ES-I3 (cell line): ENCODE measurements around the gene NUDCD2.

Source experiments
- H3K36me3 ChIP-seq: 2 replicates; pipeline ENCODE4 v1.6.1; 2013; ENCODE audit warnings: mild to moderate bottlenecking, low read length, control low read depth, moderate library complexity; ENCODE audit not compliant: insufficient read depth
- H3K4me1 ChIP-seq: 2 replicates; pipeline ENCODE4 v1.6.1; 2013; ENCODE audit warnings: mild to moderate bottlenecking, control low read depth, low read length; ENCODE audit not compliant: insufficient read depth
- H3K9ac ChIP-seq: 2 replicates; pipeline ENCODE4 v1.6.1; 2013; ENCODE audit warnings: low read depth, mild to moderate bottlenecking, low read length, moderate library complexity
- H3K9me3 ChIP-seq: 2 replicates; pipeline ENCODE4 v1.6.1; 2013; ENCODE audit warnings: mild to moderate bottlenecking, low read length, moderate library complexity; ENCODE audit not compliant: control insufficient read depth, insufficient read depth

The NUDCD2 gene

DNA sequence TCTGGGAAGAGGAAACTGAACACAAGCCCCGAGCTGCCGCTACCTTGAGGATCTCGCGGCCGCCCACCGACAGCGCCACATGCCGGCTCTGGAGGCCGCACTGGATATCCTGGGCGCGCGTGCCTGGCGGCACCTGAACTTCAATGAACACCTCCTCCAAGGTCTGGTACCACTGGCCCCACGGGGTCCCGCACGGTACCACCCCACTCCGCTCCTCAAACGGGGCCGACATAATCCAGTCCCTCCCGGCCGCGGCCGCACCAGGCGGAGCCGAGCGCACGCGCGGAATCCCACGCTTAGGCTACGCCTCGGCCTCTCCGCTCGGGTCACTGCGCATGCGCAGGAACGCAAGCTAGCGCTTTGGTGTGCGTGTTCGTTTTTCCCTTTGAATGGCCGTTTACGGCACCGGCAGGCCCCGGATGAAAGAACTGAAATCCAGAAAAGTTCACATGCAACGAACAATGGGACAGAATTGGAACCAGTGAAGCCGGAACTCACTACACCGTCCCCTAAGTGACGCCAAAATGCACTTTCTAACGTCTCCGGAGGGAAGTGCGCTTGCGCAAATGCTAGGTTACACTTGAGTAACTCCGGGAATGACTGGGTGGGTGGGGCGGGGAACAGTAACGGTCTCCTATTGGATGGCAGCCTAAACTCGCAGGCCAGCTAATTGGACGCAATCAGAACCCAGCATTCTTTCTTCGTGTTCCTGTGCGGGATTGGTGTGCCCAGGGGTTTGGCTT is at the start of gene NUDCD2:
Gene NUDCD2 (minus strand): TSS at position 284 of the 743 bp plus-strand sequence. CDS start 52 bp downstream, at position 232.
- no peaks in the 10 kb centered on the region for H3K9me3 ChIP-seq
- peaks cover 5% of the 10 kb centered on the region for H3K4me1 ChIP-seq
- peaks cover 2% of the 10 kb centered on the region for H3K36me3 ChIP-seq
- H3K9ac ChIP-seq, result peak within 1 kb of the TSS; percentile 84

GRCh38 chr5:163509291-163509951 is 49.5 kb upstream of the NUDCD2 start:
- no peaks in the 10 kb centered on the region for H3K9me3 ChIP-seq
- peaks cover 21% of the 10 kb centered on the region for H3K36me3 ChIP-seq
- peaks cover 10% of the 10 kb centered on the region for H3K4me1 ChIP-seq
- peak overlapping the region; percentile 10 for H3K9ac ChIP-seq

DNA sequence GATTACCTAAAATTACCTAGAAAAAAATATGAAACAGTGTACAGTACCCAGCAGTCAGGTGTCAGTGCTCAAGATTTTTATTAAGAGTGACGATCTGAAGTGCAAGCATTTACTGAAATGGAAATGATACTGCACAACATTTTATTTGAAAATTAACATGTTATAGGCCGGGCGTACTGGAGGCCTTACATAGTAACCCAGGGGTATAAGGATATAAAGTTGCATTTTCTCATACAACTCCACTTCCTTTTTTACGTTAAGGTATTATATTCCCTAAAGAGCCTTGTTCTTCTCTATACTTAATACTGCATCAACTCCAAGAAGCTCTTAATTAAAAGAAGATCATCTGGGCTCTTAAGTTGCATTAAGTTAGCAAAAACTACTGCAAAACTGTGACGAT is 48.9 kb upstream of the NUDCD2 start:
- H3K4me1 ChIP-seq, result peaks cover 10% of the 10 kb centered on the region
- peak overlapping the region; percentile 10 for H3K9ac ChIP-seq
- H3K36me3 ChIP-seq, result peaks cover 20% of the 10 kb centered on the region

GRCh38 chr5:163506726-163507125 is 46.8 kb upstream of the NUDCD2 start:
- H3K9me3 ChIP-seq, result no peaks in the 10 kb centered on the region
- H3K9ac ChIP-seq, result peak overlapping the region; percentile 89; the same call in 1 of the 2 replicates
- peaks cover 1% of the 10 kb centered on the region; the same call in 1 of the 2 replicates for H3K36me3 ChIP-seq
- H3K4me1 ChIP-seq, result peaks cover 10% of the 10 kb centered on the region

More for the DNA sequence above, 48.9 kb upstream of the NUDCD2 start:
- H3K9me3 ChIP-seq, result no peaks in the 10 kb centered on the region

DNA sequence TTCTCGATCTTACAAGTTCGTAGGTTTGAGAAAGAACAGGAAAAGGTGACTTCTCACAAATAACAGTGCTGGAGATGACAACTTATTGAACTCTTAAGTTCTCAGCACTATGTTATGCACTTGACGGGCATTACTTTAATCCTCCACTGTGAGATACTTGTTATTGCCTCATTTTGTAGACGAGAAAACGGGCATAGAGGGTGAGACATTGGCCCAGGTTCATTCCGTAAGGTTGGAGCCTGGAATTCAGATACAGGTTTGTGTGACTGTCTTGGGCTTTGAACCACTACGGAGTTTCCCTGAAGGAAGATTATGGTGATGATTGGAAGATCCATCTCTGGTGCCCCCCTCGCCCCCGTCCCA is 46.2 kb upstream of the NUDCD2 start:
- Histone ChIP-seq H3K9ac (peak overlapping the region; percentile 89), H3K9me3 (no peaks in the 10 kb centered on the region)

DNA sequence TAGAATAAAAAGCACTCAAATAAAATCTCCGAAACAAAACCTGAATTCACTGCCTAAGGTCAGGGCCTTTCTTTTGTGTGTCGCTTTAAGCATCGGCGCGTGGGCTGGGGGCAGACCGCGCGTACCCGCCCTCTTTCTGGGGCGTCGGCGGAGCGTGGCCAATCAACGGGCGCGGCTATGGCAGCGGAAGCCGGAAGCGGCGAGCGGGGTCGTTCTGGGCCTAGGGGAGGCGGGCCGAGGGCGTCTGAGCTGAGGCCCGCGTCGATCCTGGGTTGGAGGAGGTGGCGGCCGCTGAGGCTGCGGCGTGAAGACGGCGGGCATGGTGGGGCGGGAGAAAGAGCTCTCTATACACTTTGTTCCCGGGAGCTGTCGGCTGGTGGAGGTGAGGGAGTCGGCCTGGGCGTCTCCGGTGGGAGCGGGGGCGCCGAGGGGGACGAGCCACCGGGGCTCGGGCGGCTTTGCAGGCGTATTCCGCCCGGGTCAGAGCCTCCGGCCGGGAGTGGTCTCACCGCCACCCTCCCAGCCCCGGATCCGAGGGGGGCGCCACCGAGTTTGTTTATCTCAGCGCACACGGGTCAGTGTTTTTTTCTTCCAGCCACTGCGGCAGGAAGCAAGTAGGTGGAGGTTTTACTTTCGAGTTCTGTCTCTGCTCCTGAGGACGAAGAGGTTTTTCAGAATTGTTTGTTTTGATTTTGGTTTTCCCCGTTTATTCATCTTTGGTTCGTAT is 45.6 kb upstream of the NUDCD2 start, which contains the start of gene MAT2B:
Gene MAT2B (plus strand): TSS at position 252 of the 727 bp plus-strand sequence. CDS start 68 bp downstream, at position 320.
- Histone ChIP-seq H3K9me3 (no peaks in the 10 kb centered on the region), H3K4me1 (peaks cover 10% of the 10 kb centered on the region), H3K36me3 (no peaks in the 10 kb centered on the region), H3K9ac (peak within 1 kb of the TSS; percentile 89)

More for the DNA sequence above, 46.2 kb upstream of the NUDCD2 start:
- Histone ChIP-seq H3K4me1 (peaks cover 10% of the 10 kb centered on the region), H3K36me3 (no peaks in the 10 kb centered on the region)

DNA sequence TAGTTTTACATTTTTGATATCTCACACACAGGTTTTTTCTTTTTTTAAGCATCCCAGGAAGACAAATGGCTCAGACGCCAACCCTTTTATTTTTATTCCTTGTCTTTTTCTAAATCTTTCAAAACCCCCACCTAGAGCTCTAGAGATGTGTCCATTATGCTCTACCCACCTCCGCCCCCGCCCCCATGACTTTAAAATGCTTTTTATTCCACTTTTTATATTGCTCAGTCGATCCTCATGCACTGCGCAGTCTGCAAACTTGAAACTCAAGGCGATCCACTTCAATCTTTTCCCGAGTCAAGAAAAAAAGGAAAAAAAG is 45.1 kb upstream of the NUDCD2 start:
- H3K4me1 ChIP-seq, result peaks cover 10% of the 10 kb centered on the region

DNA sequence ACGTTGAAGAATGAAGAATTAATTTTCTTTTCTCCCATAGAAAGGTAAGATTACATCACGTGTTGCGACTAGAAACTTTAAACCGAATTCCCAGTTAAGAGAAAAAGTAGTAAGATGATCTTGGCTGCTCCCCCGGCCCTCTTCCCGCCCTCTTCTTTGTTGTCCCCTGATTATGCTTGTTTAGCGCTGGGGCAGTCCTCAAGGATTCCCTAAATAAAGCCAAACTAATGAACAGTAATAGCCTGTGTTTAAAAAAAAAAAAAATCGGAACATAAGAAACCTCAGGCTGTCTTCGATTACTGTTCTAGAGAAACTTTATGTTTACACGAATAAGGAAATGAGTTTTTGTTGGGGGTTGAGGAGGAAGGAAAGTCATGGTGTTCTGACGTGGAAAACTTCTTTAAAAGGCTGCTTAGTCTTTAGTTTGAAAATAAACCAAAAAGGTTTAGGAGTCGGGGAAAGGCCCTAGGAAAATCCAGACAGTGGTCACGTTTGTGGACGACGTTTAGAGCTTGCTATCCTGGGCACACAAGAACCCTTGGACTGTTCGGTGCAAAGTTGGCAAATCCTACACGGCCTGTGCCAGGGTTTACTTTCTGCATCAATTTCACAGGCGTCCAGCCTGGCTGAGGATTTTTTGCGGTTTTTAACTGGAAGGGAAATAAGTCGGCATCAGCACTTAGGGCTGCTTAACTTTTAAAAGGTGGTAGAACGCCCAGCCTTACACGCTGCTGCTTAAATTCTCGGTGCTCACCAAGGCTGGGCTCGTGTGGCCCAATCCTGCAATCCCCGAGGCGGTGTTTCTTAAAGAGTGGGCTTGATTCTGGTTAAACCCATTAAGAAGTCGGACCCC is 44.4 kb upstream of the NUDCD2 start:
- Histone ChIP-seq H3K9ac (peak overlapping the region; percentile 89), H3K4me1 (peaks cover 4% of the 10 kb centered on the region), H3K9me3 (no peaks in the 10 kb centered on the region), H3K36me3 (no peaks in the 10 kb centered on the region)

More for the DNA sequence above, 45.1 kb upstream of the NUDCD2 start:
- H3K9ac ChIP-seq, result peak overlapping the region; percentile 89
- H3K9me3 ChIP-seq, result no peaks in the 10 kb centered on the region
- H3K36me3 ChIP-seq, result no peaks in the 10 kb centered on the region

GRCh38 chr5:163503106-163504078 is 43.5 kb upstream of the NUDCD2 start:
- Histone ChIP-seq H3K9me3 (no peaks in the 10 kb centered on the region), H3K36me3 (no peaks in the 10 kb centered on the region), H3K9ac (peak overlapping the region; percentile 89), H3K4me1 (no peaks in the 10 kb centered on the region; the same call in 1 of the 2 replicates)

- no peaks in the 10 kb centered on the region for H3K36me3 ChIP-seq
- H3K9me3 ChIP-seq, result no peaks in the 10 kb centered on the region
- no peaks in the 10 kb centered on the region; the same call in 1 of the 2 replicates for H3K4me1 ChIP-seq
- H3K9ac ChIP-seq, result peak overlapping the region; percentile 89
These were observed 42.6 kb upstream of the NUDCD2 start for GRCh38 chr5:163502521-163502920.

DNA sequence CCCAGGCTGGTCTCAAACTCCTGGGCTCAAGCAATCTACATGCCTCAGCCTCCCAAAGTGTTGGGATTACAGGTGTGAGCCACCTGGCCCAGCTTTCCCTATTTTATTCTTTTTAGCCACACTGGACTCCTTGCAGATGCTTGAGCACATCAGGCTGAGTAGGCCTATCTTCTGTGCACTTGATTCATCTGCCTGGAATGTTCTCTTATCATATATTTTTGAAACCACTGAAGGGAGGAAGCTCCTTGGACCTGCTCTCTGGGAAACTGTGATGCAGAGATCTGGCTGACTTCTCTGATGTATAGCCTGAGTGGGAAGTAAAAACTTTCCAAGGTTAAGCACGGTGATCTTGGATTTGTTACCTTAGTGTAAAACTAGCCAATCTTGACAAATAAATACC is 39.0 kb upstream of the NUDCD2 start:
- Histone ChIP-seq H3K9me3 (peaks cover 4% of the 10 kb centered on the region; the same call in 1 of the 2 replicates), H3K9ac (no peak overlapping the region), H3K36me3 (no peaks in the 10 kb centered on the region), H3K4me1 (no peaks in the 10 kb centered on the region)

- H3K4me1 ChIP-seq, result no peaks in the 10 kb centered on the region
- 0 out of 2 replicates have a peak, but pooled peaks cover 2% of the 10 kb centered on the region for H3K36me3 ChIP-seq
- H3K9ac ChIP-seq, result no peak overlapping the region
- peaks cover 4% of the 10 kb centered on the region; the same call in 1 of the 2 replicates for H3K9me3 ChIP-seq
These were observed 37.4 kb upstream of the NUDCD2 start for GRCh38 chr5:163497315-163497714.

GRCh38 chr5:163496286-163496685 is 36.4 kb upstream of the NUDCD2 start:
- H3K9ac ChIP-seq, result no peak overlapping the region
- 0 out of 2 replicates have a peak, but pooled peaks cover 2% of the 10 kb centered on the region for H3K36me3 ChIP-seq
- H3K4me1 ChIP-seq, result no peaks in the 10 kb centered on the region
- H3K9me3 ChIP-seq, result peaks cover 4% of the 10 kb centered on the region; the same call in 1 of the 2 replicates
